ENCODE results near the gene PRCC. TPM values are rescaled to one million over a fixed set of nuclear protein-coding genes. Genes with fewer than 3 reads are reported as not detected.

Gene PRCC
- total and polyA plus RNA-seq, 2 of the 13 experiments (the other 11 are each of a cell fraction or from before 2014, with no cell fraction given) = 24.2 to 40.5 TPM

- TF ChIP-seq PATZ1 (CRISPR knock-in tag; IDR thresholded peaks at IDR 0.05) (peak; percentile 53), THAP9 (CRISPR knock-in tag; IDR thresholded peaks at IDR 0.05; ENCODE audit: borderline replicate concordance) (0 out of 2 replicates have a peak, but pooled peaks have one; percentile 18), MXI1 (IDR thresholded peaks at IDR 0.05; ENCODE audit: borderline replicate concordance, low read depth, low read length) (peak; percentile 50; the same call in 1 of the 3 replicates), HMGXB4 (CRISPR knock-in tag; IDR thresholded peaks at IDR 0.05; ENCODE audit: borderline replicate concordance in 1 of 2, low read depth in 1 of 2) (peak; percentile 75 to 89; a peak in 3 of 4 replicates), EP300 (IDR thresholded peaks at IDR 0.05; ENCODE audit: low read depth in 2 of 2, low read length in 2 of 2) (no peak), EP300 (CRISPR knock-in tag; IDR thresholded peaks at IDR 0.05; ENCODE audit: borderline replicate concordance) (no peak), CBX5 (CRISPR knock-in tag; IDR thresholded peaks at IDR 0.05; ENCODE audit: borderline replicate concordance) (peak; percentile 73; the same call in 1 of the 2 replicates), KAT2B (IDR thresholded peaks at IDR 0.05; ENCODE audit: borderline replicate concordance, low read depth, low read length) (no peak), ZNF629 (CRISPR knock-in tag; conservative IDR thresholded peaks at IDR 0.05) (no peak), ZNF792 (CRISPR knock-in tag; IDR thresholded peaks at IDR 0.05) (peak; percentile 59; the same call in 1 of the 2 replicates), ELK4 (CRISPR knock-in tag; IDR thresholded peaks at IDR 0.05; ENCODE audit: borderline replicate concordance) (no peak), PRPF4 (IDR thresholded peaks at IDR 0.05; ENCODE audit: low read depth, low read length, poor library complexity, severe bottlenecking) (no peak), PAX8 (CRISPR knock-in tag; IDR thresholded peaks at IDR 0.05; ENCODE audit: borderline replicate concordance) (no peak), ZSCAN31 (CRISPR knock-in tag; IDR thresholded peaks at IDR 0.05; ENCODE audit: low read depth) (peak; percentile 26; the same call in 1 of the 2 replicates), ELF1 (CRISPR knock-in tag; IDR thresholded peaks at IDR 0.05) (peak; percentile 78), UBTF (CRISPR knock-in tag; IDR thresholded peaks at IDR 0.05) (no peak; the same call in none of the 2 replicates)
These were observed 41.6 kb upstream of the PRCC start (continued) for GRCh38 chr1:156725683-156726280.
